ENCODE results near the gene SEMA3F. TPM values are rescaled to one million over a fixed set of nuclear protein-coding genes. Genes with fewer than 3 reads are reported as not detected.

Gene SEMA3F
- total and polyA plus RNA-seq, 10 of the 15 experiments (the other 5 are each of a cell fraction or from before 2014, with no cell fraction given): 0.08 to 0.28 (median 0.12) TPM; not detected in 6

DNA sequence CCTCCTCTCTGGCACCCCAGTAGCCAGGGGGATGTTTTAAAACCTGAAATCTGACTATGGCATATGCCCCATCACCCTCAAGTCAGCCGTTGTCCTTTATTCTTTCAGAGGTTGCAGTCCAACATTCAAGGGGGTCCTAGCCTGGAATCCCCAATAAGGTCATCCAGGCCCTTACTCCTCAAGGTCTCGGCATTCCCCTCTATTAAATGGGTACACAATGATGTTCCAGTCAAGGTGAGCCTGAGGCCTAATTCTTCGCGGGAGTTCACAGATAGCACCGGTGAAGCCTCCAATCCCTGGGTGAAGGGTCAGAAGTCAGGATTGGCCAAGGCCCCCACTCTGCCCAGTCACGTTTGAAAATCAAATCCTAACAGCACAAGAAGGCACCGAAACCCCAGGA lies 8.1 kb upstream of the SEMA3F start:
- FAIRE-seq: no peak
- 41% methylated on average over 7 of the region's 7 CpGs for WGBS (ENCODE audit: insufficient coverage, insufficient replicate concordance, low lambda C conversion rate, missing lambda C conversion rate)
- in situ Hi-C loops (cut with MboI): no loop called here

More for the DNA sequence above, 8.1 kb upstream of the SEMA3F start:
- ATAC-seq (no peak), DNase-seq (ENCODE audit: low read depth, low spot score) (no peak)
- ChIA-PET RAD21 (ENCODE audit: unreplicated experiment) (no interaction called here), SMC1A (ENCODE audit: uncharacterized antibody, unreplicated experiment) (no interaction called here), CTCF (no interaction called here), POLR2A (no interaction called here)
- Histone ChIP-seq H3K4me1 (ENCODE audit: control insufficient read depth, insufficient read depth, low read length) (no peaks in the 10 kb centered on the region), H3K79me2 (ENCODE audit: control insufficient read depth, insufficient read depth, low read length) (no peaks in the 10 kb centered on the region), H3K9me3 (replicated peaks; ENCODE audit: control insufficient read depth, insufficient read depth, low read length) (no peaks in the 10 kb centered on the region), H3K27ac (ENCODE audit: control insufficient read depth, insufficient read depth) (no peak overlapping the region), H3K36me3 (ENCODE audit: control insufficient read depth in 2 of 2, insufficient read depth in 2 of 2, low read length in 1 of 2) (no peaks in the 10 kb centered on the region), H3K27me3 (replicated peaks in 1 of 2; ENCODE audit: control insufficient read depth in 2 of 2, insufficient read depth in 2 of 2, low read length in 1 of 2) (peaks cover 0 to 2% of the 10 kb centered on the region in 2 experiments; a peak in 2 of 4 replicates), H2AFZ (ENCODE audit: control insufficient read depth, low read depth, low read length) (no peak overlapping the region), H3K4me3 (no peak overlapping the region), H3K4me2 (ENCODE audit: control insufficient read depth, insufficient read depth) (no peak overlapping the region), H4K20me1 (ENCODE audit: control insufficient read depth, insufficient read depth) (no peaks in the 10 kb centered on the region), H3K9ac (ENCODE audit: control insufficient read depth, insufficient read depth, low read length) (no peak overlapping the region)
- TF ChIP-seq, protein P1, sequence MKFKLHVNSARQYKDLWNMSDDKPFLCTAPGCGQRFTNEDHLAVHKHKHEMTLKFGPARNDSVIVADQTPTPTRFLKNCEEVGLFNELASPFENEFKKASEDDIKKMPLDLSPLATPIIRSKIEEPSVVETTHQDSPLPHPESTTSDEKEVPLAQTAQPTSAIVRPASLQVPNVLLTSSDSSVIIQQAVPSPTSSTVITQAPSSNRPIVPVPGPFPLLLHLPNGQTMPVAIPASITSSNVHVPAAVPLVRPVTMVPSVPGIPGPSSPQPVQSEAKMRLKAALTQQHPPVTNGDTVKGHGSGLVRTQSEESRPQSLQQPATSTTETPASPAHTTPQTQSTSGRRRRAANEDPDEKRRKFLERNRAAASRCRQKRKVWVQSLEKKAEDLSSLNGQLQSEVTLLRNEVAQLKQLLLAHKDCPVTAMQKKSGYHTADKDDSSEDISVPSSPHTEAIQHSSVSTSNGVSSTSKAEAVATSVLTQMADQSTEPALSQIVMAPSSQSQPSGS (IDR thresholded peaks at IDR 0.05; ENCODE audit: low read length): no peak
- TF ChIP-seq JUNB (IDR thresholded peaks at IDR 0.05) (no peak), GATAD2B (conservative IDR thresholded peaks at IDR 0.05; ENCODE audit: low read depth) (no peak), ZNF24 (IDR thresholded peaks at IDR 0.05) (no peak), NBN (IDR thresholded peaks at IDR 0.05) (no peak), NFYA (IDR thresholded peaks at IDR 0.05; ENCODE audit: borderline replicate concordance, low read depth, low read length) (no peak), HDGF (IDR thresholded peaks at IDR 0.05) (no peak), CHD1 (IDR thresholded peaks at IDR 0.05; ENCODE audit: low read depth, low read length) (no peak), CBFB (IDR thresholded peaks at IDR 0.05; ENCODE audit: low read depth) (no peak), MXI1 (IDR thresholded peaks at IDR 0.05; ENCODE audit: low read depth, low read length) (no peak), STAT1 (conservative IDR thresholded peaks at IDR 0.05) (no peak), MEF2B (IDR thresholded peaks at IDR 0.05; ENCODE audit: partially characterized antibody, poor library complexity, severe bottlenecking) (no peak)
- TF ChIP-seq, protein P2, sequence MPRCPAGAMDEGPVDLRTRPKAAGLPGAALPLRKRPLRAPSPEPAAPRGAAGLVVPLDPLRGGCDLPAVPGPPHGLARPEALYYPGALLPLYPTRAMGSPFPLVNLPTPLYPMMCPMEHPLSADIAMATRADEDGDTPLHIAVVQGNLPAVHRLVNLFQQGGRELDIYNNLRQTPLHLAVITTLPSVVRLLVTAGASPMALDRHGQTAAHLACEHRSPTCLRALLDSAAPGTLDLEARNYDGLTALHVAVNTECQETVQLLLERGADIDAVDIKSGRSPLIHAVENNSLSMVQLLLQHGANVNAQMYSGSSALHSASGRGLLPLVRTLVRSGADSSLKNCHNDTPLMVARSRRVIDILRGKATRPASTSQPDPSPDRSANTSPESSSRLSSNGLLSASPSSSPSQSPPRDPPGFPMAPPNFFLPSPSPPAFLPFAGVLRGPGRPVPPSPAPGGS (IDR thresholded peaks at IDR 0.05; ENCODE audit: borderline replicate concordance, insufficient read depth, low read depth, low read length, poor library complexity, severe bottlenecking): no peak
- TF ChIP-seq, protein P3, sequence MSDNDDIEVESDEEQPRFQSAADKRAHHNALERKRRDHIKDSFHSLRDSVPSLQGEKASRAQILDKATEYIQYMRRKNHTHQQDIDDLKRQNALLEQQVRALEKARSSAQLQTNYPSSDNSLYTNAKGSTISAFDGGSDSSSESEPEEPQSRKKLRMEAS (IDR thresholded peaks at IDR 0.05; ENCODE audit: low read depth, low read length): no peak
- TF ChIP-seq, protein P4, sequence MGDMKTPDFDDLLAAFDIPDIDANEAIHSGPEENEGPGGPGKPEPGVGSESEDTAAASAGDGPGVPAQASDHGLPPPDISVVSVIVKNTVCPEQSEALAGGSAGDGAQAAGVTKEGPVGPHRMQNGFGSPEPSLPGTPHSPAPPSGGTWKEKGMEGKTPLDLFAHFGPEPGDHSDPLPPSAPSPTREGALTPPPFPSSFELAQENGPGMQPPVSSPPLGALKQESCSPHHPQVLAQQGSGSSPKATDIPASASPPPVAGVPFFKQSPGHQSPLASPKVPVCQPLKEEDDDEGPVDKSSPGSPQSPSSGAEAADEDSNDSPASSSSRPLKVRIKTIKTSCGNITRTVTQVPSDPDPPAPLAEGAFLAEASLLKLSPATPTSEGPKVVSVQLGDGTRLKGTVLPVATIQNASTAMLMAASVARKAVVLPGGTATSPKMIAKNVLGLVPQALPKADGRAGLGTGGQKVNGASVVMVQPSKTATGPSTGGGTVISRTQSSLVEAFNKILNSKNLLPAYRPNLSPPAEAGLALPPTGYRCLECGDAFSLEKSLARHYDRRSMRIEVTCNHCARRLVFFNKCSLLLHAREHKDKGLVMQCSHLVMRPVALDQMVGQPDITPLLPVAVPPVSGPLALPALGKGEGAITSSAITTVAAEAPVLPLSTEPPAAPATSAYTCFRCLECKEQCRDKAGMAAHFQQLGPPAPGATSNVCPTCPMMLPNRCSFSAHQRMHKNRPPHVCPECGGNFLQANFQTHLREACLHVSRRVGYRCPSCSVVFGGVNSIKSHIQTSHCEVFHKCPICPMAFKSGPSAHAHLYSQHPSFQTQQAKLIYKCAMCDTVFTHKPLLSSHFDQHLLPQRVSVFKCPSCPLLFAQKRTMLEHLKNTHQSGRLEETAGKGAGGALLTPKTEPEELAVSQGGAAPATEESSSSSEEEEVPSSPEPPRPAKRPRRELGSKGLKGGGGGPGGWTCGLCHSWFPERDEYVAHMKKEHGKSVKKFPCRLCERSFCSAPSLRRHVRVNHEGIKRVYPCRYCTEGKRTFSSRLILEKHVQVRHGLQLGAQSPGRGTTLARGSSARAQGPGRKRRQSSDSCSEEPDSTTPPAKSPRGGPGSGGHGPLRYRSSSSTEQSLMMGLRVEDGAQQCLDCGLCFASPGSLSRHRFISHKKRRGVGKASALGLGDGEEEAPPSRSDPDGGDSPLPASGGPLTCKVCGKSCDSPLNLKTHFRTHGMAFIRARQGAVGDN (IDR thresholded peaks at IDR 0.05): no peak
- TF ChIP-seq, protein P5, sequence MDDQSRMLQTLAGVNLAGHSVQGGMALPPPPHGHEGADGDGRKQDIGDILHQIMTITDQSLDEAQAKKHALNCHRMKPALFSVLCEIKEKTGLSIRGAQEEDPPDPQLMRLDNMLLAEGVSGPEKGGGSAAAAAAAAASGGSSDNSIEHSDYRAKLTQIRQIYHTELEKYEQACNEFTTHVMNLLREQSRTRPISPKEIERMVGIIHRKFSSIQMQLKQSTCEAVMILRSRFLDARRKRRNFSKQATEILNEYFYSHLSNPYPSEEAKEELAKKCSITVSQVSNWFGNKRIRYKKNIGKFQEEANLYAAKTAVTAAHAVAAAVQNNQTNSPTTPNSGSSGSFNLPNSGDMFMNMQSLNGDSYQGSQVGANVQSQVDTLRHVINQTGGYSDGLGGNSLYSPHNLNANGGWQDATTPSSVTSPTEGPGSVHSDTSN (IDR thresholded peaks at IDR 0.05; ENCODE audit: insufficient replicate concordance, low read depth, low read length): no peak
- no TSS peak for BruUV-seq (replicated peaks)
- intact Hi-C loops (cut with micrococcal nuclease; ENCODE audit: unreplicated experiment): no loop called here
